ENCODE measurements around the gene SYT8.

The SYT8 gene

DNA sequence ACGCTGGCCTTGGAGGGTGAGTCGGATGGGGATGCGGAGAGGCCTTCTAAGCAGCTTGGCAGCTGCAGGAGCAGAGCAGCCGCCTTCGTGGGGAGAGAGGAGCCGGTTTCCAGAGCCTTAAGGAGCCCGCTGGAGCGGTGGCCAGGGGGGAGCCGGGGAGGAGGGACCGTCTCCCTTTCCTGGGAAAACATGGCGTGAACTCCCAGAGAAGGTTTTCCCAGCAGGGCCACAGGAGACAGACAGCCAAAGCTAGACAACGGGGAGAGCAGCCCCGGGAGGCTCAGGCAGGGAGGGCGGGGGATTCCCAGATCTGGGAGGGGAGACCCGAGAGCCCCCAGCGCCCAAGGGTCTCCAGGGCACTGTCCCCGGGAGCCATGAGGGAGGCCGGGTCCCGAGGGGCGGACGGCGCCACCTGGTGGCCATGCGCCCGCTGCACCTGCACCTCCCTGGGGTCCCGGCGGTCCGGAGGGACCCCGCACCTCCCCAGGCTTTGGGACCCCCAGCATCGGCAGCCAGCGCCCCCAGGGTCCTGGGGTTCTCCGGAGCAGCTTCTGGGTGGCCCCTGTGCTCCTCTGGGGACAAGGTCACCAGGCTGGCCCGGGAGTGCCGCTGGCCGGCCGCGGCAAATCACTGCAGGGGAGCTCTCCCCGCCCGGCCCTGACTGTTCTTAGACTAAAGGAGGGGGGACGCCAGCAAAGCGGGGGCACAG is 2.4 kb upstream of the SYT8 start:
- peak; percentile 48 for DNase-seq (ENCODE audit: low read depth)

DNA sequence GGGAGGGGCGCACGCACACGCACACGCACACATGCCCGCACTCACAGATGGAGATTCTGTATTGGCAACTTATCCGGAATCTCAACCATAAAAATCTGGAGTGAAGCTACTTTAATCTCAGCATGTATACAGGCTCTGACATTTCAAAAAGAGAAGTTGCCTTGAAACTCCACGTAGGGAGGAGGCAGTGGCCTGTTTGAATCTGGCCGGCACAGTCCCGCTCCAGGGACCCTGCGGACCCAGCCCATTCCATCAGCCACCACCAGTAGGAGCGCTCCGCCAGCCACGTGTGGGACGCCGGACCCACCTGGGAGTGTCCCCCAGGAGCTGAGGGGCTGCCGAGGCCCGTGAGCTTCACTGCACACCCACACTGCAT is 1.9 kb upstream of the SYT8 start:
- no peak for DNase-seq (ENCODE audit: low read depth)

DNA sequence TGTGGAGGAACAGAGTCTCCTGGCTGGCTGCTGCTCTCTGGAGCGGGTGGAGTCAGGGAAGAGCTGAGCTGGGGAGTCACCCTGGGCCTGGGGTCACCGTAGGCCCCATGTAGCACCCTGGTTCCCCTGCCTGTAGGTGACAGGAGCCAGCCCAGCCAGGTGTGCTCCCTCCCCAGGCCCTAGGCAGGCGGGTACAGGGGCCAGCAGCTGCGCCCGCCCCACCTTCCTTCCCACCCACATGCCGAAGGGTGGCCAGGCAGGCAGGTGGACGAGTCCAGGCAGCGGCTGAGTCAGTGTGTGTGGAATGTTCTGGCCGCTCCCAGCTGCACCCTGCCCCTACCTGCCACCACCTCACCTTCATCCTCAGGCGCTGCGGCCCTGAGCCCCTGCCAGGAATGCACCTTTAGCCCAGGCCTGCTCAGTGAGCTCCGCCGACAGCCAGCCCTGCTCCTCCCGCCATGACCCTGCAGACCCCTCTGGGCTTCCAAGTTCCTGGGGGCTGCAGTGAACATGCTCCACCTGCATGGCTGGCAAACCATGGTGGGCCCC is 654 bp upstream of the SYT8 start:
- DNase-seq (ENCODE audit: low read depth), result no peak

DNA sequence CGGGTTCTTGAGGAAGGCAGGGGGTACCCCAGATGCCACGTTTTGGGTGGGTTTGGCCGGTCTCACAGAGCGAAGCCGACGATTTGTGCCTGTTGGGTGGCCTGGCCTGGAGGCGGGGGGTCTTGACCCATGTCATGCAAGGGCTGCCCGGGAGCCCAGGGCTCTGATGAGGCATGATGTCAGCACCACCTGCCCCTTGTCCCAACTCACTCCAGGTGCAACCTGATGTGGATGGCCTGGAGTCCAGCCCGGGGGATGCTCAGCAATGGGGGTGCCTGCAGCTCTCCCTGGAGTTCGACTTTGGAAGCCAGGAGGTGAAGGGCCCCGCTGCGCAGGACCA is 851 bp downstream of the SYT8 start:
- no peak for DNase-seq (ENCODE audit: low read depth)

DNA sequence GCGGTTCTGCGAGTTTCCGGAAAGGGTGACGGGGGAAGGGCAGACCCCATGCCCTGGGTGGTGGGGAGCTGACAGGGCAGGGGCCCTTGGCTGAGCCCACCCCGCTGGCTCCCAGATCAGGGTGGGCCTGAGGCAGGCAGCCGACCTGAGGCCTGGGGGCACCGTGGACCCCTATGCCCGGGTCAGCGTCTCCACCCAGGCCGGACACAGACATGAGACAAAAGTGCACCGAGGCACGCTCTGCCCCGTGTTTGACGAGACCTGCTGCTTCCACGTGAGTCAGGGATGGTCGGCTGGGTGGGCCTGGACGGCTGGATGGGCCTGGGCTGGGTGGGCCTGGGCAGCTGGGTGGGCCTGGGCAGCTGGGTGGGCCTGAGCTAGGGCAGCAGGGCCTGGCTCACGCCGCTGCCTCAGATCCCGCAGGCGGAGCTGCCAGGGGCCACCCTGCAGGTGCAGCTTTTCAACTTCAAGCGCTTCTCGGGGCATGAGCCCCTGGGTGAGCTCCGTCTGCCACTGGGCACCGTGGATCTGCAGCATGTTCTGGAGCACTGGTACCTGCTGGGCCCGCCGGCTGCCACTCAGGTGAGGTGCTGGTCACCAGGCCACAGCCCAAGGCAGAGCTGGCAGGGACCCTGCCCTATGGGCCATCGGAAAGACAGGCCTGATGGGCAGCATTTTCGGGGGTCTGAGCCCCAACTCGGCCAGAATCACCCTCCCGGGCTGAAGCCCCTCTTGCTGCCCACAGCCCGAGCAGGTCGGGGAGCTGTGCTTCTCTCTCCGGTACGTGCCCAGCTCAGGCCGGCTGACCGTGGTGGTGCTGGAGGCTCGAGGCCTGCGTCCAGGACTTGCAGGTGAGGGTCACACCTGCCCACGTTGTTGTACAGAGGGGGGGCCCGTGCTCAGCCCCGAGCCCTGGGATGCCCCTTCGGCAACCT is 1.5 kb downstream of the SYT8 start:
- no peak for DNase-seq (ENCODE audit: low read depth)

DNA sequence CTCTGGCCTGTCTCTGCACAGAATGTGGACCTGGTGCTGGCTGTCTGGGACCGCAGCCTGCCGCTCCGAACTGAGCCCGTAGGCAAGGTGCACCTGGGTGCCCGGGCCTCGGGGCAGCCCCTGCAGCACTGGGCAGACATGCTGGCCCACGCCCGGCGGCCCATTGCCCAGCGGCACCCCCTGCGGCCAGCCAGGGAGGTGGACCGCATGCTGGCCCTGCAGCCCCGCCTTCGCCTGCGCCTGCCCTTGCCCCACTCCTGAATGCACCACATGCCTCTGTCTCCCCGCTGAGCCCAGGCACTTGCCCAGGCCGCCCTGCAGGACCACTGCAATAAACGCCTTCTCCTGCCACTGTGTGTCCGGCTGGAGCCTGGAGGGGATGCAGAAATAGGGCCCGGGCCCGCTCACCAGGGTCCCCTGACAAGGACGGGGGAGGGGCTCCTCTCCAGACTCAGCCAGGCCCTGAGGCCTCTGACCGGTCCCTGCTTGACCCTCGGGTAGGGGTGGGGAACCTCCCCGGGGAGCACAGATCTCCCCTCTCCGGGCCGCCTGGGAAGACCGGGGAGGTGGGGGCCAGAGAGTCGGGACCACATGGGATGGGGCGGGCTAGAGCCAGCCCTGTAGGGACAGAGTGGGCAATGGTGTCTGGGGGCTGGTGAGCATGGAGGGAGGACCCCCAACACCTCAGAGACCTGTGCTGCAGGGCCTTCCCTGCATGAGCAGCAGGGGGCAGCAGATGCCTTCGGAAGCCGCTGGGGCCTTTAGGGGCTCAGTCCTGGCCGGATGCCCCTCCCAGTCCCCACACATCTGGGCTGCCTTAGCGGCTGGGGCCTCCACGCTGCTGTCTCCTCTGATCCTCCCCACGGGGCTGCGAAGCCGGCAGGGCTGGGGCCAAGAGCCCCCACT is 2.6 kb downstream of the SYT8 start:
- peak; percentile 69 for DNase-seq (ENCODE audit: low read depth)

DNA sequence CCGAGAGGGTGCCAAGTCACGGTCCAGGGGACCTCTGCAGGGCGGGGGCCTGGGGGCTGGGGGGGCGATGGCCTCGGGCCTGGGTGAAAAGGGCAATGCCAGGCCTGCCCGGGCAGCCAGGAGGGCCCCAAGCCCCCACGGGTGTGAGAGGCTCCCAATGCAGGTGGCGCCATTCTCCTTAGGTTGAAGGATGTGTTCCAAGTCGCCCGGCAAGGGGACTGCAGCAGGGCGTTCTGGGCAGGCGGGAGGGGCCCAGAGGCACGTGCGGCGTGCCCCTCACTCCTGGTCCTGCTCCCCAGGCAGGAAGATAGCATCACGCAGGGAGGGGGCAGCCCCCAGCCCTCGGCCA is 3.3 kb downstream of the SYT8 start:
- DNase-seq (ENCODE audit: low read depth), result no peak

DNA sequence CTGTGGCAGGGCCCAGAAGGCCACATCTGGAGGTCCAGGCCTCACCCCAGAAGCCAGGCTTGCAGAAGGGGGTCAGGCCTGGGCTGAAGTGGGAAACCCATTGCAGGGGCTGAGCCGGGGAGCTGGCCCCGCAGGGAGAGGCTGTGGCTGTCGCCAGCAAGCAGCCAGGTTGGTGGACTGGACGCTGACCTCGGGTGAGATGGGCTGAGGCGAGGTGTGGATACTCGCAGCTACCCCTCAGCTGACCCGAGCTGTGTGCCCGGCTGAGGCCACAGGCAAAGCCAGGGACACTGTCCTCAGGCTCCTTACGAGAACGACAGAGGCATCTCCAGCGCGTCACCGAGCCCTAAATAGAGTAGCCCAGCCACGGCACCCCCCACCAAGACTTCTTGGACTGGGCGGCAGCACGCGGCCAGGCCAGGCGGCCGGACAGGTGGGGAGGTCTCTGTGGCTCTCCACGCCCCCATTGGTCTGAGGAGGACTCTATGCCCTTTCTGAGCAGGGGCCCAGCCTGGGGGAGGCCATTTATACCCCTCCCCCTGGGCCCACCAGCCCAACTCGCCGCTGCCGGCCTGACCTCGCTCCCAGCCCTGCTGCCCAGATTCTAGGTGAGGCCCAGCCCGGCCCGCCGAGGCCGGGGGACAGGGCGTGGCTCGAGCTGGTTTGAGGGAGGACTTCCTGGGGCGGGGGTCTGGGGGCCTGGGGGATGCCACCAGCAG is 3.8 kb downstream of the SYT8 start, which contains the start of gene TNNI2:
Gene TNNI2 (plus strand): TSS at position 556 of the 719 bp plus-strand sequence. CDS start 716 bp downstream, outside the sequence.
- DNase-seq (ENCODE audit: low read depth), result no peak

DNA sequence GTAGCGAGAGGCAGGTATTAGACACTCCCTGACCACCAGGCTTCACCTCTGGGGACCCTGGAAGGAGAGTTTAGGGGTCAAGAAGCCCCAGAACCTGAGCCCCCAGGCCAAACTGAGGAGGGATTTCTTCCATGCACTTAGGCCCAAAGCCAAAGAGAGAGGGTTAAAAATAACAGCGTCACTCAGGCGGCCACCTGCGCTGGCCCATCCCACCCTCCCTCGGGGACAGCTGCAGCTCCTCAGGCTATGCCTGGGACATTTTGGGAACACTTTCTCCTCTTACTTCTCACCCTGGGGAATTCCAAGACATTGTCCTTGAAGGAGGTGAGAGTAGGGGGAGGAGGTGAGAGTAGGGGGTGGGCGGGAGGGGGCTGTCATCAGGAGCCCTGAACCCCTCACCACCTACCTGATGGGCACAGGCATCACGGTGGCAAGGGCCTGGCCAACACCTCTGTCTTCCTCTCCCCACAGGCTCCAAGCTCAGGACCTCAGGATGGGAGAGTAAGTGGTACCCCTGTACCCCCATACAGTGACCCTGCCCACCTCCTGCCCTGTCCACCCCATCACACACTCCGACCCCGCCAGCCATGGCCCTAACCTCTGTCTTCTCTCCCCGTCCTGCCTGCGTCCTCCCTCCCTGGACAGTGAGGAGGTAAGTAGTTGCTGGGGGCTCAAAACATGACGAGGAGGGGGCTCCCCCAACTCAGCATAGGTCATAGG is 4.6 kb downstream of the SYT8 start:
- DNase-seq (ENCODE audit: low read depth), result no peak

DNA sequence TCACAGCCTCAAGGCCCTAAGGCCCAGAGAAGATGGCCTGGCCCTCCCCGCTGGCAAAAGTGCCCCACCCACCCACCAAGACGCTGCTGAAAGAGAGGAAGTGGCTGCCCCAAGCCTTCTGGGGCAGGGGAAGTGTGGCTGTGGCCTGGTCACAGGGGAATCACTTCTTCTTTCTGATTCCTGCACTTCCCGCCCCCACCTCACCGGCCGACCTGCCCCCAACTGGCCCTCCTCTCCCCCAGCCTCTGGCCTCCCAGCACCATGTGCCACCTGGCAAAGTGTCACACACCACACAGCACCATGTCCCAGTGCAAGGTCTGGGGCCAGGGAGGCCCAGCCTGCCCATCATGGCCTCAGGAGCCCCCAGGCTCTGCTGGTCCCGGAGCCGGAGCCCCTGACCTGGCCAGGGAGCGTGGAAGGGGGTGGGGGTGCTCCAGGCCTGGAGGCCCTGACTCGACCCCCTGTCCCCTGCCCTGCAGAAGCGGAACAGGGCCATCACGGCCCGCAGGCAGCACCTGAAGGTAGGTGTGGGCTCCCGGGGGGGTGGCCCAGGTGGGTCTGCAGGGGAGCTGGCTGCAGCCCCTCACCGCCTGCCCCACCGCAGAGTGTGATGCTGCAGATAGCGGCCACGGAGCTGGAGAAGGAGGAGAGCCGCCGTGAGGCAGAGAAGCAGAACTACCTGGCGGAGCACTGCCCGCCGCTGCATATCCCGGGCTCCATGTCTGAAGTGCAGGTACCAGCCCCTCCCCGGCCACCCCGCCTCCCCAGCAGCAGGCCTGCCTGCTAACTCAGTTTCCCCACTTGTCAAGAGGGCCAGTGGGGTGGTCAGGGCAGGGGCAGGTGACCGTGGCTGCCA is 5.4 kb downstream of the SYT8 start:
- no peak for DNase-seq (ENCODE audit: low read depth)

DNA sequence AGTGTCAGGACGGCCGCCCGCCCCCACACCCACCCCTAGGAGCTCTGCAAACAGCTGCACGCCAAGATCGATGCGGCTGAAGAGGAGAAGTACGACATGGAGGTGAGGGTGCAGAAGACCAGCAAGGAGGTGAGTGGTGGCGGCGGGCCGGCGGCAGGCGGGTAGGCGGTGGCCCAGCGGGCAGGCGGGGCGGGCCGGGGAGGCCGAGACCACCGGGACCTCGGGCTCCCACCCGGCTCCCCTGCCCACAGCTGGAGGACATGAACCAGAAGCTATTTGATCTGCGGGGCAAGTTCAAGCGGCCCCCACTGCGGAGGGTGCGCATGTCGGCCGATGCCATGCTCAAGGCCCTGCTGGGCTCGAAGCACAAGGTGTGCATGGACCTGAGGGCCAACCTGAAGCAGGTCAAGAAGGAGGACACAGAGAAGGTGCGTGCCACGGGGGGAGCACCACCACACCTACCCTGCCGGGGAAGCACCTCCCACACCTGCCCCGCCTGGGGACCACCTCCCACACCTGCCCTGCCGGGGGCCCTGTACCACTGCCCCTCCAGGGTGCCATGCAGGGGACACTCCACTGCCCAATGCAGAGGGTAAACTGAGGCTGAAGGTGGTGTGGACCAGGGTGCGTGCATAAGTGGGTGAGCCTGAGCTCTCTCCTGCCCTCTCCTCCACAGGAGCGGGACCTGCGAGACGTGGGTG is 6.1 kb downstream of the SYT8 start:
- no peak for DNase-seq (ENCODE audit: low read depth)

DNA sequence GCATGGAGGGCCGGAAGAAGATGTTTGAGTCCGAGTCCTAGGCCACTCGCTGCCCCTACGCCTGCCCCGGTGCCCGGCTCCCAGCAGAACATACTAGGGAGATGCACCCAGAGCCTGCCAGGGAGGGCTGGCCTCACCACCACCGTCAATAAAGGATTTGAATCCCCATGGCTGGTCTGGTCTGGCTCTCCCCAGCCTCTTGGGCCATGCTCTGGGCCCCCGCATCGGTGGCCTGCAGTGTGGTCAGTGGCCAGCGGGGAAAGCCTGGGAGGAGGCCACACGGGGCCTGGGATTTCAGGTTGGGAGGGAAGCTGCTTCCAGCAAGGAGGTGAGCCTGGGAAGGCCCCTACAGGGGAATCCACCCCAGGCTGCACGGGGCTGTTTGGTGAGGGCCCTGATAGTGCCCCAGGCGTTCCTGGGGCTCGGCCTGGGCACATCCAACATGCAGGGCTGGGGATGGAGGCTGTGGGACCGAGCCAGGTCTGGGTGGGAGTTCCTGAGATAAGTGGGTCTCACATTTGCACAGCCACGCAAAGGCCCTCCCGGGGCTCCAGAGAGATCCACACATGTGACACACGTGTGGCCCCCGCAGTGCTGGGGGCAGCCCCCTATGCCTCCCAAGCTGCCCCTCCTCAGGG is 6.8 kb downstream of the SYT8 start:
- DNase-seq (ENCODE audit: low read depth), result no peak

DNA sequence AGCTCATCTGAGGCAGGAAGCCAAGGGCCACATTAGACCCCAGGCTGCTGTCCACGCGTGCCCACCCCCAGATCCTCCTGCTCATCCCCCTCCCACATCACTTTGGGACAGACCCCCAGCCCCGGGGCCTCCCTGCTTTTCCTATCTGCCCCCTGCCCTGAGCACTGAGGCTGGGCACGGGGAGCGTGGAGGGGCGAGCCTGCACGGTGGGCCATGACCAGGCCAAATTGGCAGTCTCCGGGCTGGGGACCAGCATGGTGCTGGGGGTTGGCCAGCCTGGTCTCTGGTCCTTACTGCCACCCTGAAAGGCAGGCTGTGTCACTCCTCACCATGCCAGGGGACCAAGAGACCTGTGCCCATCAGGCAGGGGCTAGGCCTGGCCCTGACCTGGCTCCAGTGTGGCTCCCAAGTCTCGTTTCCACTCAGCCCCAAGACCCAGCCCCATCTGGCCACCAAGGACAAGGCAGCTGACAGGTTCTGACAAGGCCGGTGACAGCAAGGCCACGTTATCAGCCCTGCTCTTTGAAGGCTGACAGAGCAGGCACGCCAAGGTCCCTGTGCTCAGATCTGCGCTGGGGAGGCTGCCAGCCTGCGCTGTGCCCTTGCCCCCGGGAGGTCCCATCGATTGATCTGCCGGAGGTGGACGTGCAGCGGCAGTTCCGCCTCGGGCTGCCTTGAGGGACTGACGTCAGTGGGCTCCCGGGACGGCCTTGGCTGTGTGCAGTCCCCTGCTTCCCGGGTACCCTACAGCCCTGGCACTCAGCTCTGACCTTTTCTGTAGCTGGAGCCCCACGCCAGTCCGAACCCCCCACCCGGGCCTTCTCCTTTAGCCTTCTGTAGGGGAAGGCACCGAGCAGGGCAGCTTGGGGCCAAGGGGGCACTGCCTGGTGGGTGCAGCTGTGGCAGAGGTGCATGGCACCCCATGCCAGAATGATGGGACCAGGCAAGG is 7.6 kb downstream of the SYT8 start:
- DNase-seq (ENCODE audit: low read depth), result no peak

DNA sequence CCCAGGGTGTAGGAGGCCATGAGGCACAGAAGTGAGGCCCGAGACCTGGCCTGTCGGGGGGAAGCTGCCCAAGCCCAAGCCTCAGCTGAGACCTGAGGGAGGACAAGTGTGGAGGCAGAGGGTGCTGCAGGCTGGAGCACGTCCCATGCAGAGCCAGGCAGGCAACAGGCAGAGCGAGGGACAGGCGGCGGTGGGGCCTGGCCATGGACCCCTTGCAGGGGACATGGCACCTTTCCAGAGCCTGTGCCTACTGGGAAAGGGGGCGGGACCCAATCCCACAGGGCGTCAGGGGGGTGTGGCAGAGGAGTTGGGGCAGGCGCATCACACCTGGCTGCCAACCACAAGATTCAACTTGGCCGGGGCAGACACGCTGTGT is 8.3 kb downstream of the SYT8 start:
- no peak for DNase-seq (ENCODE audit: low read depth)

DNA sequence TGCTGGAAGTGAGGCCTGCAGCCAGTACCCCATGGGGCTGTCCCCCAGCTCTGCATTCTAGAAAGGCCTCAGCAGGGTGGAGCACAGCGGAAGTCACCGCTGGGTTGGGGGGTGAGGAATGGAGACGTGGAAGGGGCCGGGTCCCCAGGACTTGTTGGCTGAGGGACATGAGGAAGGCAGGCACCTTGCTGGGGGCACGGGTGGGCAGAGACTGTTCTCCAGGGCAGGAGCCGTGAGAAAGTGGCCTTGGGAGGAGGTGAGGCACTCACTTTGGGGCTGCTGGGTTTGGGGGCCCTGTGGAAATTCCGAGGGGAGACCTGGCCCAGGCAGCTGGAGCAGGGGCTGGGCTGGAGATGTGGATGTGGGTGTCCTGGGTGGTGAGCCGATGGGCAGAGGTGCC is 9.0 kb downstream of the SYT8 start:
- DNase-seq (ENCODE audit: low read depth), result no peak

DNA sequence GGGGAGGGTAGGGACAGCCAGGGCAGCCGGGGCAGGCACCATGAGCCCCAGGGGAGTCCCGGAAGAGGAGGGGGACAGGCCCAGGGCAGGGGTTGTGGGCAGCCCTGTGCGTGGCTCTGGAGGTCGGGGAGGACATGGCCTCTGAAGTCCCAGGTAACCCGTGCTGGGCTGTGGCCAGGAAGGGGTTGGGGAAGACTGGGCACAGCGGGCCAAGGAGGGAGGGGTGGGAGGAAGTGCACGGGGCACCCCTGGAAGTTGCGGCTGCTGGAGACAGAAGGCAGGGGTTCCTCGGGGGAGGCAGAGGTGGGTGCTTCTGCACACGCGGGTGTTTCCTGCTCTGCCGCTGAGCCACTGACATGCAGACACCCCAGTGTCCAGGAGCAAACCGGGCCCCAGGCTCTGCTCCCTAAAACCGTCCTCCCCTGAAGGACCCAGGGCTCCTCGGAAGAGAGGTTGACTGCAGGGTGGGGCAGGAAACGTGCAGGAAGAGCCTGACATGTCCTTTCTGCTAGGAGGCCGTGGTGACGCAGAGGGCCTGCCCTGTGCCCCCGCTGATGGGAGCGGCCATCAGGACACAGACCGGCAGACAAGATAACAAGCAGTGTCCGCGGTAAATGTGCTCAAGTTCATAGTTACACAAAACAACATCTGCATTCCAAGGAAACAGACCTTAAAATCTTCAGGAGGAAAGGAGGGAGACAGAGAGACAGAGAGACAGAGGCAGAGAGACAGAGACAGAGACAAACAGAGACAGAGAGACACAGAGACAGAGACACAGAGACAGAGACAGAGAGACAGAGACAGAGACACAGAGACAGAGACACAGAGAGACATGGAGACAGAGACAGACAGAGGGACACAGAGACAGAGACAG is 9.7 kb downstream of the SYT8 start:
- DNase-seq (ENCODE audit: low read depth), result no peak

DNA sequence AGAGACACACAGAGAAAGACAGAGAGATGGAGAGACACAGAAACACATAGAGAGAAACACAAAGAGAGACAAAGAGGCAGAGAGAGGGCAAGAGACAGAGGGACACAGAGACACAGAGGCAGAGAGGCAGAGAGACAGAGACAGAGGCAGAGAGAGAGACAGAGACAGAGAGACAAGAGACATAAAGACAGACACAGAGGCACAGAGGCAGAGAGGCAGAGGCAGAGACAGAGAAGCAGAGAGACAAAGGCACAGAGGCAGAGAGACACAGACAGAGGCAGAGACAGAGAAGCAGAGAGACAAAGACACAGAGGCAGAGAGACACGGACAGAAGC is 10.3 kb downstream of the SYT8 start:
- DNase-seq (ENCODE audit: low read depth), result no peak
